ENCODE results near the gene SLC26A1.

Gene SLC26A1, protein sequence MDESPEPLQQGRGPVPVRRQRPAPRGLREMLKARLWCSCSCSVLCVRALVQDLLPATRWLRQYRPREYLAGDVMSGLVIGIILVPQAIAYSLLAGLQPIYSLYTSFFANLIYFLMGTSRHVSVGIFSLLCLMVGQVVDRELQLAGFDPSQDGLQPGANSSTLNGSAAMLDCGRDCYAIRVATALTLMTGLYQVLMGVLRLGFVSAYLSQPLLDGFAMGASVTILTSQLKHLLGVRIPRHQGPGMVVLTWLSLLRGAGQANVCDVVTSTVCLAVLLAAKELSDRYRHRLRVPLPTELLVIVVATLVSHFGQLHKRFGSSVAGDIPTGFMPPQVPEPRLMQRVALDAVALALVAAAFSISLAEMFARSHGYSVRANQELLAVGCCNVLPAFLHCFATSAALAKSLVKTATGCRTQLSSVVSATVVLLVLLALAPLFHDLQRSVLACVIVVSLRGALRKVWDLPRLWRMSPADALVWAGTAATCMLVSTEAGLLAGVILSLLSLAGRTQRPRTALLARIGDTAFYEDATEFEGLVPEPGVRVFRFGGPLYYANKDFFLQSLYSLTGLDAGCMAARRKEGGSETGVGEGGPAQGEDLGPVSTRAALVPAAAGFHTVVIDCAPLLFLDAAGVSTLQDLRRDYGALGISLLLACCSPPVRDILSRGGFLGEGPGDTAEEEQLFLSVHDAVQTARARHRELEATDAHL

DNA sequence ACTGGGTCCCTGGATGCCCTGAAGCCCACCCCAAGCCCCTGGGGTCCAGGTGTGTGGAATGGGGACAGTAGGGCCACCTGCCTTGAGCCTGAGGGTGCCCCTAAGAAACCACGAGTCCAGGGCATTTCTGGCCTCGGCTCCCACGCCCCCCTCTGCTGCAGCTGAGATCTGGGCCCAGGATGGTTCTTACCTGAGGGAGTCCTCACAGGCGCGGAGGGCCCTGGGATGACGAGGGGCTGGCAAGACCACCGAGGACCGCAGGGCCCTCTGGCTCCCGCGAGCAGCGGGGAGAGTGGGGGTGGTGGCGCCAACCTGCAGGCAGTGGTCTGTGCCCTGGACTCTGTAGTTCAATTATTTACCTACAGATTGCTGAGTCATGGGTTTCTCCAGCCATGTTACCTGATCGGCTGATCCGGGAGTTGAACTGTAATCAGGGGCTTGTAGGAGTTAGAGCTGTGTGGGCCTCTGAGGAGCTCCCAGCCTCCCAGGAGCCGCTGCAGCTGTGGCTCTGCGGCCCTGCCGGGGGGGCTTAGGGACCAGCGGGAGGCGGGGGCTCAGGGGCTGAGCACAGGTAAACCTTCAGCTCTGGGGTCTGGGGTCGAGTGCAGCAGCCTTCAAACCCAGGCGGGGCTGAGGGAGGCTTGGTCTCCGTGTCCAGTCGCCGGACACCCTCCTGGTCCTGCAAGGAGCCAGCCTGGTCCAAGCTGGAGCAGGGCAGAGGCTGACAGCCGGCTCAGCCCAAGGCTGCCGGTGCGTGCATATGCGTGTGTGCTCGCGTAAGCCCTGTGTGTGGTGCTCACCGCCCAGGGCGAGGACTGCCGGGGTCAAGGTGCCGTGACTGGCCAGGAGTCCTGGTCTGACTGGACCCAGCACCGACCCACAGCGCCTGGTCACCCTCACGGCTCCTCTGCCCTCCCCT is at the start of gene SLC26A1:
TSS of gene SLC26A1 (minus strand) at position 294 of the 919 bp plus-strand sequence. CDS start 1,701 bp downstream, outside the sequence.
- no peak for DNase-seq (ENCODE audit: low read depth)
- H3K4me3 ChIP-seq (ENCODE audit: low read depth, low read length) = peak within 1 kb of the TSS; percentile 39
- TF ChIP-seq, protein P1, sequence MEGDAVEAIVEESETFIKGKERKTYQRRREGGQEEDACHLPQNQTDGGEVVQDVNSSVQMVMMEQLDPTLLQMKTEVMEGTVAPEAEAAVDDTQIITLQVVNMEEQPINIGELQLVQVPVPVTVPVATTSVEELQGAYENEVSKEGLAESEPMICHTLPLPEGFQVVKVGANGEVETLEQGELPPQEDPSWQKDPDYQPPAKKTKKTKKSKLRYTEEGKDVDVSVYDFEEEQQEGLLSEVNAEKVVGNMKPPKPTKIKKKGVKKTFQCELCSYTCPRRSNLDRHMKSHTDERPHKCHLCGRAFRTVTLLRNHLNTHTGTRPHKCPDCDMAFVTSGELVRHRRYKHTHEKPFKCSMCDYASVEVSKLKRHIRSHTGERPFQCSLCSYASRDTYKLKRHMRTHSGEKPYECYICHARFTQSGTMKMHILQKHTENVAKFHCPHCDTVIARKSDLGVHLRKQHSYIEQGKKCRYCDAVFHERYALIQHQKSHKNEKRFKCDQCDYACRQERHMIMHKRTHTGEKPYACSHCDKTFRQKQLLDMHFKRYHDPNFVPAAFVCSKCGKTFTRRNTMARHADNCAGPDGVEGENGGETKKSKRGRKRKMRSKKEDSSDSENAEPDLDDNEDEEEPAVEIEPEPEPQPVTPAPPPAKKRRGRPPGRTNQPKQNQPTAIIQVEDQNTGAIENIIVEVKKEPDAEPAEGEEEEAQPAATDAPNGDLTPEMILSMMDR (IDR thresholded peaks at IDR 0.05; ENCODE audit: insufficient read depth, low read depth, low read length, missing control alignments) = no peak

DNA sequence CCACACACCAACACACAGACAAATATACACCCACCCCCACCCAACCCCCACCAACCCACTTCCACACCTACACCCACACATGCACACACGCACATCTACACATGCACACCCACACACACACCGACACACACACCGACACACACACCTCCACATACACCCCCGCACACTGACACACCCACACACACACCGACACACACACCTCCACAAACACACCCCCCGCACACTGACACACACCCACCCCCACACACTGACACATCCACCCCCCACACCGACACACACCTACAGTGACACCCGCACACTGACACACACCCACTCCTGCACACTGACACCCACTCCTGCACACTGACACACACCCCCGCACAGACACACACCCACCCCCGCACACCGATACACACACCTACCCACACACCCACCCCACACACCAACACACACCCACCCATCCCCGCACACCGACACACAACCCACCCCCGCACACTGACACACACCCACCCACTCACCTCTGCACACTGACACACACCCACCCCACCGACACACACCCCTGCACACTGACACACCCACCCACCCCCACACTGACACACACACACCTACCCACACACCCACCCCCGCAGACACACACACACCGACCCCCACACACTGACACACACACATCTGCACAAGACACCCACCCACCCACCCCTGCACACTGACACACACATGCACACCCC is 49.3 kb upstream of the SLC26A1 start:
- no peak overlapping the region for H3K4me3 ChIP-seq (ENCODE audit: low read depth, low read length)
- no peak for DNase-seq (ENCODE audit: low read depth)
- TF ChIP-seq, protein P1 (IDR thresholded peaks at IDR 0.05; ENCODE audit: insufficient read depth, low read depth, low read length, missing control alignments) = no peak

DNA sequence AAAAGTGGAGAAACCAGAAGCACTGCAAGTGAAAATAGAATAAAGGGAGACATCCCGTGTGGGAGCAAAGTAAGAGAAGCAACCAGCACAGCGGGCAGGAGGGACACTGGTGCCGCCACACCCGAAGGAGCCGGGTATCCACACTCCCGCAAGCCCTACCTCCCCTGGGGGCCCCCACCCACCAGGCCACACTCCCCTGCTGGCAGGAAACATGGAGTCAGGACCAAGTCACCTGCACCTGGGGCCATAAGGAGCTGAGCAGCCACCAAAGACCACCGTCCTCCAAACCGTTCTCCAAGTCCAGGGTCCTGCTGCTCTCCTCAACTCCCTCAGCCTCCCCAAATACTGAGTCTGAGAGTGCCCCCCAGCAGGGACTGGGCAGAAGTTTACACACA is 48.7 kb upstream of the SLC26A1 start:
- no peak for DNase-seq (ENCODE audit: low read depth)
- TF ChIP-seq, protein P1 (IDR thresholded peaks at IDR 0.05; ENCODE audit: insufficient read depth, low read depth, low read length, missing control alignments) = no peak
- H3K4me3 ChIP-seq (ENCODE audit: low read depth, low read length) = no peak overlapping the region

DNA sequence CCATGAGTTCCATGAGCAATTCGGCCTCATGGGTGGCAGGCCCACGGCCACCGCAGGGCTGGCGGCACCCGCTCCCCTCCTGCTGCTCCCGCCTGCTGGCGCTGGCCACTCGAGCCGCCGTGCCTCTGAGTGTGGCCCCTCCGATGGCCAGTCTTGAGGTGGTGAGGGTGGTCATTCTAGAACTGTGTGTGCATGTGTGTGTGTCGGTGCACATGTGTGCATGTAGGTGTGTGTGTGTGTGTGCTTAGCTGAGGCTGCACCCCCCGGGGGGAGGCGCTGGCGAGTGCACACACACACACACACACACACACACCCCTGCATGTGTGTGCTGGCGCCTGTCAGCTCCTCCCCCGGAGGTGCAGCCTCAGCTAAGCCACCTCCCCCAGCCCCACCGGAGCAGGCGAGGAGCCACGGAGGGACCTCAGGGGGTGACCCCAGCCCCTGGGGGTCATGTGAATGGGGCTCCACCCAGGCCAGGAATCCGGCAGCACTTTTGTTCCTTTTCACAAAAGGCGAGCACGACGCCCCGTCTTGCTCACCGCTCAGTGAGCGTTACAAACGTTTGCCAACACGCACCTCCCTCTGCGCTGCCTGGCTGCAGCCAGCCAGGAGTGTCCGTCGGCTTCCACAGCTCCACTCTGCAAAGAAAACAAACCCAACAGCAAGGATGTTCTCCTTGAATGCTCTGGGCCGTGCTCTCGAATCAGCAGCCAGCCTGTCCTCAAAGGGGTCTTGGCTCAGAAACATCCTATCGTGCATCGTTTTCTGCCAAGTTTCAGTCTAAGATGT is 48.1 kb upstream of the SLC26A1 start:
- DNase-seq (ENCODE audit: low read depth) = no peak
- H3K4me3 ChIP-seq (ENCODE audit: low read depth, low read length) = no peak overlapping the region
- TF ChIP-seq, protein P1 (IDR thresholded peaks at IDR 0.05; ENCODE audit: insufficient read depth, low read depth, low read length, missing control alignments) = no peak

DNA sequence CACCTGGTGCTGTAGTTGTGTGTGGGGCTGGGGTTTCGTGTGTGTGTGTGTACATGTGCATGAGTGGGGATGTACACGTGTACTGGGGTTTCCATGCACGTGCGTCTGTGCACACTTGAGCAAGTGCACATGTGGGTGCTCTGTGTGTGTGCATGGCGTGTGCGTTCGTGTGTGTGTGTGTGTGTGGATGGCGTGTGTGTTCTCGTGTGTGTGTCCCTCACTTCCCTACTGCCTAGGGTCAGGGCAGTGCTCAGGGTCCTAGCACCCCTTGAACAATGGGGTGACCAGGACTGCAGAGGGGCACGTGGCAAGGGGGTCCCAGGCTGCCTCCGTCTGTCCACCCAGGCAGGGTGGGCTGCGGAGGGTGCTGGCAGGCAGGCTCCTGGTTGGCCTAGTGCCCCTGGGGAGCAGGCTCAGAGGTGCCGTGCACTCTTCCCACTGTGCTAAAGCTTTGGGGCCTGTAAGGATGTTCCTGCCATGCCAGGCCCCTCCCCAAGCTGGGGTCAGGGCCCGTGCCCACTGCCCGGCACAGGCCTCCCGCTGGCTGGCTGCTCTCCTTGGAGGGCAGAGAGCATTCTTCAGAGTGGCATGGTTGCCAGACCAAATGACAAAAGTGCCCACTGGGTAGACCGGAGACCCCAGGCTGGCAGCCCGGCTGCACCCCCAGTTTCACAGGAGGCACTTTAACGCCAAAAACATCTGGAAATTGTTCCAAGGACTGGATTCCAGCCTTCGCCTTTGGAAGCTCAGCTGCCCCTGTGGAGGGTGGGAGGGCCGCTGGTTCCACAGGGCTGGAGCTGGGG is 47.3 kb upstream of the SLC26A1 start:
- no peak overlapping the region for H3K4me3 ChIP-seq (ENCODE audit: low read depth, low read length)
- TF ChIP-seq, protein P1 (IDR thresholded peaks at IDR 0.05; ENCODE audit: insufficient read depth, low read depth, low read length, missing control alignments) = no peak

More for the DNA sequence above, 47.3 kb upstream of the SLC26A1 start:
- no peak for DNase-seq (ENCODE audit: low read depth)
